Neuronal stem cell (in vitro differentiated cells): ENCODE measurements around the gene CALML4.
A peak's percentile ranks its signal among the peaks of the same experiment; 100 is the strongest.

Experiments used
- DNase-seq: peaks from one replicate; pipeline ENCODE4 v3.0.0-alpha.2; 2013; ENCODE audit warnings: low spot score
- H2AFZ ChIP-seq: one replicate; pipeline ENCODE4 v1.6.1; 2013; ENCODE audit warnings: mild to moderate bottlenecking, low read length, inconsistent platforms
- H2AK5ac ChIP-seq: 2 replicates; pipeline ENCODE4 v1.6.1; 2013; ENCODE audit warnings: low read depth, mild to moderate bottlenecking, inconsistent platforms, low read length, moderate library complexity, mixed read lengths
- H2BK120ac ChIP-seq: 2 replicates; pipeline ENCODE4 v1.6.1; 2013; ENCODE audit warnings: low read depth, mild to moderate bottlenecking, inconsistent platforms, low read length, moderate library complexity, mixed read lengths
- H2BK12ac ChIP-seq: one replicate; pipeline ENCODE4 v1.6.1; 2013; ENCODE audit warnings: low read length, inconsistent platforms
- H2BK15ac ChIP-seq: 2 replicates; pipeline ENCODE4 v1.6.1; 2013; ENCODE audit warnings: mild to moderate bottlenecking, low read length, inconsistent platforms, mixed read lengths
- H2BK5ac ChIP-seq: one replicate; pipeline ENCODE4 v1.6.1; 2013; ENCODE audit warnings: inconsistent platforms, mild to moderate bottlenecking, low read length, moderate library complexity
- H3K14ac ChIP-seq: one replicate; pipeline ENCODE4 v1.6.1; 2013; ENCODE audit warnings: low read length, inconsistent platforms
- H3K18ac ChIP-seq: 2 replicates; pipeline ENCODE4 v1.6.1; 2013; ENCODE audit warnings: low read length, inconsistent platforms
- H3K23ac ChIP-seq: 2 replicates; pipeline ENCODE4 v1.6.1; 2013; ENCODE audit warnings: low read depth, mild to moderate bottlenecking, mixed read lengths, low read length, inconsistent platforms; ENCODE audit not compliant: poor library complexity
- H3K27ac ChIP-seq: replicated peaks from 3 replicates; pipeline ENCODE4 v1.5.1; 2013; ENCODE audit warnings: low read length, inconsistent platforms
- H3K27me3 ChIP-seq, 3 experiments: 2 replicates each; pipeline ENCODE4 v1.6.1; 2013; ENCODE audit warnings: low read length in 3 of 3, mild to moderate bottlenecking in 2 of 3, inconsistent platforms in 1 of 3, low read depth in 1 of 3, mixed read lengths in 1 of 3, moderate library complexity in 1 of 3; ENCODE audit not compliant: control insufficient read depth in 3 of 3, insufficient read depth in 3 of 3
- H3K36me3 ChIP-seq, 2 donors: replicated peaks in 1 of 2; 2 replicates each; pipeline ENCODE4 v1.6.1; 2013; ENCODE audit warnings: low read length in 2 of 2; ENCODE audit not compliant: control insufficient read depth in 2 of 2, insufficient read depth in 2 of 2
- H3K4ac ChIP-seq: 2 replicates; pipeline ENCODE4 v1.6.1; 2013; ENCODE audit warnings: inconsistent platforms, mild to moderate bottlenecking, low read length, moderate library complexity
- H3K4me1 ChIP-seq, 2 donors: 1 replicate in 1 of 2; 2 replicates in 1 of 2; pipeline ENCODE4 v1.6.1; 2013; ENCODE audit warnings: low read length in 2 of 2, low read depth in 1 of 2; ENCODE audit not compliant: control insufficient read depth in 2 of 2, insufficient read depth in 1 of 2
- H3K4me2 ChIP-seq: one replicate; pipeline ENCODE4 v1.6.1; 2013; ENCODE audit warnings: mild to moderate bottlenecking, low read length, inconsistent platforms; ENCODE audit not compliant: insufficient read depth, poor library complexity, severe bottlenecking
- H3K4me3 ChIP-seq, 2 donors: 2 replicates each; pipeline ENCODE4 v1.5.1; 2013; ENCODE audit warnings: low read length in 2 of 2, mild to moderate bottlenecking in 2 of 2, inconsistent platforms in 1 of 2, moderate library complexity in 1 of 2
- H3K79me1 ChIP-seq: one replicate; pipeline ENCODE4 v1.6.1; 2013; ENCODE audit warnings: low read depth, mild to moderate bottlenecking, inconsistent platforms, low read length, moderate library complexity
- H3K9ac ChIP-seq: one replicate; pipeline ENCODE4 v1.6.1; 2013; ENCODE audit warnings: mild to moderate bottlenecking, low read depth, low read length, inconsistent platforms; ENCODE audit not compliant: poor library complexity
- H3K9me3 ChIP-seq, 2 donors: replicated peaks in 1 of 2; 2 replicates each; pipeline versions ENCODE3 to v1.6.1; 2013; ENCODE audit warnings: low read length in 2 of 2, mild to moderate bottlenecking in 2 of 2, inconsistent platforms in 1 of 2, low read depth in 1 of 2, mixed read lengths in 1 of 2, moderate library complexity in 1 of 2; ENCODE audit not compliant: control insufficient read depth in 2 of 2, insufficient read depth in 1 of 2
- H4K8ac ChIP-seq: one replicate; pipeline ENCODE4 v1.6.1; 2013; ENCODE audit warnings: low read depth, mild to moderate bottlenecking, inconsistent platforms, low read length, moderate library complexity
- H4K91ac ChIP-seq: one replicate; pipeline ENCODE4 v1.6.1; 2013; ENCODE audit warnings: low read length, low read depth, mild to moderate bottlenecking, inconsistent platforms; ENCODE audit not compliant: poor library complexity
- WGBS, 2 donors: extraction: QIAGEN DNeasy Blood & Tissue Kit; methylation state at CpG; one replicate each; pipeline ENCODE4 v1.1.7; 2013; ENCODE audit warnings: missing lambda C conversion rate in 2 of 2, mixed read lengths in 1 of 2; ENCODE audit not compliant: insufficient read length in 2 of 2, insufficient replicate concordance in 1 of 2; ENCODE audit errors: extremely low coverage in 2 of 2; 5-methylcytosine and 5-hydroxymethylcytosine counted together

CALML4 gene

DNA sequence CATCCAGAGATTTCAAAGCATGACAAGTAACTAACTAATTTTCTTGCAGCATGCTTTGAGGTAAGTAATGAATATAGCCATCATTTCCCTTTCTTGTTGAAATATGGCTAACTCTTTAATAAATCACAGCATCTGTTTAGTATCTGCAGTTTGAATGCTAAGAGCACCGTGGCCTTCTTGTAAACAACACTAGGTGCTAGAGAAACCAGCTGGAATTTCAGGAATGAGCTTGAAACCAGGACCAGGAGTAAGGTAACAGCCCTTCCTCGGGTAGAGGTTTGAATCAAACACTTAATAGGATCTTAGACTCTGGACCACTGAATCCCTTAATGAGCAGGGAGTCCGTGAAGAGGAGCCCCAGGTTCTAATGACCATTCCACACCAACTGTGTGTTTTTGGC lies 13.6 kb downstream of the CALML4 start:
- H2AFZ ChIP-seq: no peak overlapping the region
- no peaks in the 10 kb centered on the region for H3K79me1 ChIP-seq
- H2BK12ac ChIP-seq: no peak overlapping the region
- no CpG with 5 or more reads among the region's 3 CpGs for WGBS, 2 donors
- H3K23ac ChIP-seq: no peak overlapping the region
- H2BK15ac ChIP-seq: no peak overlapping the region
- H3K36me3 ChIP-seq: peaks cover 20 to 95% of the 10 kb centered on the region in 2 donors
- H3K27me3 ChIP-seq: no peaks in the 10 kb centered on the region
- H3K18ac ChIP-seq: no peak overlapping the region
- no peak overlapping the region for H3K4ac ChIP-seq
- H3K9me3 ChIP-seq: no peaks in the 10 kb centered on the region
- H3K9ac ChIP-seq: no peak overlapping the region
- H2BK120ac ChIP-seq: no peak overlapping the region
- no peak overlapping the region for H3K27ac ChIP-seq
- no peaks in the 10 kb centered on the region for H3K4me1 ChIP-seq
- DNase-seq: no peak
- H3K4me2 ChIP-seq: no peak overlapping the region
- no peak overlapping the region for H3K14ac ChIP-seq
- H3K4me3 ChIP-seq: no peak overlapping the region
- no peak overlapping the region for H2BK5ac ChIP-seq
- no peak overlapping the region for H2AK5ac ChIP-seq
- no peak overlapping the region for H4K8ac ChIP-seq
- H4K91ac ChIP-seq: no peak overlapping the region

DNA sequence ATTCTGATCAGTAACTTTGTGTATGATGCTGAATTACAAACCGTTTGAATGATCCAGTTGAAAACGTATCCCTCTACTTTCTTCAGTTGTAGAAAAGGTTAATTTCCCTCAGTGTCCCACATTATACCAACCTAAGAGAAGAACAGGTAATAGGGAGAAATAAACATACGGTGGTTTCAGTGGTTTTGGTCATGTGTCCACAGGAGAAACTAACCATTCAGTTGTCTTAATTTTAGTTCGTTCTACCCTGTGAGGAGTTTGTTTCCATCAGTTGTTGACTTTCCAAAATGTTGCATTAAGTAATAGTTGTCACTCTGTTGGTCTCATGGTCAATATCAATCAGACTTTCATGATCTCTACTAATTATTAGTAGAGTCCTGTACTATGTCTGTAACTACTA lies 15.1 kb downstream of the CALML4 start:
- H3K4me2 ChIP-seq: no peak overlapping the region
- H3K14ac ChIP-seq: no peak overlapping the region
- no peak overlapping the region for H3K9ac ChIP-seq
- no peak overlapping the region for H4K8ac ChIP-seq
- no peaks in the 10 kb centered on the region for H3K9me3 ChIP-seq
- no CpG with 5 or more reads among the region's 4 CpGs for WGBS, 2 donors
- H3K27me3 ChIP-seq: no peaks in the 10 kb centered on the region
- H3K23ac ChIP-seq: no peak overlapping the region
- H2AFZ ChIP-seq: no peak overlapping the region
- H2BK15ac ChIP-seq: no peak overlapping the region
- no peaks in the 10 kb centered on the region for H3K79me1 ChIP-seq
- no peak overlapping the region for H3K4ac ChIP-seq
- H4K91ac ChIP-seq: no peak overlapping the region
- no peak overlapping the region for H3K27ac ChIP-seq
- peaks cover 24 to 95% of the 10 kb centered on the region in 2 donors for H3K36me3 ChIP-seq
- H3K4me1 ChIP-seq: no peaks in the 10 kb centered on the region
- H2BK5ac ChIP-seq: no peak overlapping the region
- no peak overlapping the region for H2AK5ac ChIP-seq
- no peak overlapping the region for H3K18ac ChIP-seq
- no peak for DNase-seq
- H3K4me3 ChIP-seq: no peak overlapping the region
- H2BK120ac ChIP-seq: no peak overlapping the region
- H2BK12ac ChIP-seq: no peak overlapping the region

DNA sequence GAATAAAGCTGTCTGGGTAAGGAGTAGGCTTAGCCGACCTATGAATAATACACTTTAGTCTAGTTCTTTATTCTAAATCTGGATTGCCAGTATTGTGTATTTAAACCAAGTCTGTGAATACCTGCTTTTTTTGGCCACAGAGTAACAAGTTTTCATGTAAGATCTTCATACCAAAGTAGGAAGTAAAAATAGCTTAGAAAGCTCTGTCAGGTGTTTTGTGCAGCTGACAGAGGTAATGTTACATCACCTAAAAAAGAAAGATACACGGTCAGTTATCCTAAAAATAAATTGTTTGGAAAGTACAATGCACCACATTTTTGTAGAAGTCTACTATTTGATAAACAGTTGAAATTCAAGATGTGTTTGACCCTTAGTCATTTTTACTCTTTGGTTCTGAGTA lies 16.5 kb downstream of the CALML4 start:
- H2AFZ ChIP-seq: no peak overlapping the region
- no peaks in the 10 kb centered on the region for H3K9me3 ChIP-seq
- no peak overlapping the region for H3K9ac ChIP-seq
- no peak overlapping the region for H3K27ac ChIP-seq
- no peaks in the 10 kb centered on the region for H3K4me1 ChIP-seq
- H2AK5ac ChIP-seq: no peak overlapping the region
- no peak overlapping the region for H4K8ac ChIP-seq
- H2BK5ac ChIP-seq: no peak overlapping the region
- H3K23ac ChIP-seq: no peak overlapping the region
- H3K4ac ChIP-seq: no peak overlapping the region
- no peak overlapping the region for H2BK12ac ChIP-seq
- no peak overlapping the region for H2BK15ac ChIP-seq
- no peaks in the 10 kb centered on the region for H3K79me1 ChIP-seq
- H3K36me3 ChIP-seq: peaks cover 29 to 100% of the 10 kb centered on the region in 2 donors
- no CpG with 5 or more reads among the region's 2 CpGs for WGBS, 2 donors
- H3K4me2 ChIP-seq: no peak overlapping the region
- H3K18ac ChIP-seq: no peak overlapping the region
- no peak overlapping the region for H2BK120ac ChIP-seq
- no peak overlapping the region for H3K4me3 ChIP-seq
- no peak for DNase-seq
- H3K14ac ChIP-seq: no peak overlapping the region
- H3K27me3 ChIP-seq: no peaks in the 10 kb centered on the region
- H4K91ac ChIP-seq: no peak overlapping the region

DNA sequence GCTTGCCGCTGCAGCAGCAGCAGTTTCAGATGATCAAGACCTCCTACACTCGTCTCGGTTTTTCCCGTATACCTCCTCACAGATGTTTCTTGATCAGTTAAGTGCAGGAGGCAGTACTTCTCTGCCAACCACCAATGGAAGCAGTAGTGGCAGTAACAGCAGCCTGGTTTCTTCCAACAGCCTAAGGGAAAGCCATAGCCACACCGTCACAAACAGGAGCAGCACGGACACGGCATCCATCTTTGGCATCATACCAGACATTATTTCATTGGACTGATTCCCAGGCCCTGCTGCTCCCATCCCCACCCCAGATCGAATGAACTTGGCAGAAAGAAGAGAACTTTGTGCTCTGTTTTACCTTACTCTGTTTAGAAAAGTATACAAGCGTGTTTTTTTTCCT lies 17.6 kb downstream of the CALML4 start:
- H3K27me3 ChIP-seq: no peaks in the 10 kb centered on the region
- no peak for DNase-seq
- H3K4me3 ChIP-seq: peak overlapping the region in 1 of 2 donors; percentile 61
- H3K9ac ChIP-seq: no peak overlapping the region
- H2BK15ac ChIP-seq: no peak overlapping the region
- no peak overlapping the region for H3K23ac ChIP-seq
- WGBS, 2 donors: no CpG with 5 or more reads among the region's 9 CpGs
- H4K91ac ChIP-seq: no peak overlapping the region
- H4K8ac ChIP-seq: no peak overlapping the region
- H3K18ac ChIP-seq: no peak overlapping the region
- H3K9me3 ChIP-seq: no peaks in the 10 kb centered on the region
- H3K14ac ChIP-seq: no peak overlapping the region
- H2AK5ac ChIP-seq: no peak overlapping the region
- H3K4me2 ChIP-seq: no peak overlapping the region
- H3K4ac ChIP-seq: no peak overlapping the region
- no peak overlapping the region for H2BK12ac ChIP-seq
- H2BK5ac ChIP-seq: no peak overlapping the region
- H3K36me3 ChIP-seq: peaks cover 22 to 100% of the 10 kb centered on the region in 2 donors
- H3K79me1 ChIP-seq: no peaks in the 10 kb centered on the region
- no peaks in the 10 kb centered on the region for H3K4me1 ChIP-seq
- no peak overlapping the region for H2AFZ ChIP-seq
- no peak overlapping the region for H3K27ac ChIP-seq
- H2BK120ac ChIP-seq: no peak overlapping the region
